Measurements from ENCODE around the gene ANTKMT.

GRCh38 chr16:740459-740763, 19.5 kb downstream of the ANTKMT start:
- TF ChIP-seq CTCF (IDR thresholded peaks at IDR 0.05) (no peak), TCF7L2 (IDR thresholded peaks at IDR 0.05; ENCODE audit: low read depth, low read length) (no peak), POLR2AphosphoS5 (IDR thresholded peaks at IDR 0.05; ENCODE audit: low read depth, low read length) (no peak), REST (IDR thresholded peaks at IDR 0.05; ENCODE audit: insufficient read depth in 1 of 2, low read depth in 2 of 2, low read length in 1 of 2) (no peak), SIN3A (IDR thresholded peaks at IDR 0.05; ENCODE audit: borderline replicate concordance, insufficient read depth, low read depth, low read length) (no peak; the same call in 1 of the 2 replicates)

Measured in Panc1 (cell line).